Calu3 (cell line): ENCODE measurements around the gene DCDC2C. TPM values are rescaled to one million over a fixed set of nuclear protein-coding genes. Genes with fewer than 3 reads are reported as not detected.

Experiments used
- BruUV-seq: library from RNA; stranded (reverse); fragments of 400-500 nt; replicated peaks from 2 replicates; lab custom pipeline; 2021; lab: Mats Ljungman, UMichigan
- CTCF ChIA-PET: fragments of 300-600 bp; sonication (Branson Sonifier 250); formaldehyde crosslinking; loops from one replicate; lab custom pipeline; 2022; ENCODE audit warnings: antibody characterized with exemption; lab: Charles Lee
- DNase-seq: peaks from one replicate; pipeline ENCODE4 v3.0.0; 2022
- H3K27ac Mint-ChIP-seq: one replicate; pipeline ENCODE4 v1.8.0; 2022; ENCODE audit warnings: mixed read lengths; ENCODE audit not compliant: unreplicated experiment
- H3K27me3 Mint-ChIP-seq: one replicate; pipeline ENCODE4 v1.8.0; 2022; ENCODE audit warnings: mixed read lengths; ENCODE audit not compliant: unreplicated experiment
- H3K36me3 Mint-ChIP-seq: one replicate; pipeline ENCODE4 v1.8.0; 2022; ENCODE audit warnings: mild to moderate bottlenecking, moderate library complexity, mixed read lengths; ENCODE audit not compliant: insufficient read depth, unreplicated experiment
- H3K4me1 Mint-ChIP-seq: one replicate; pipeline ENCODE4 v1.8.0; 2022; ENCODE audit warnings: mild to moderate bottlenecking, low read depth, mixed read lengths; ENCODE audit not compliant: unreplicated experiment
- H3K4me3 Mint-ChIP-seq: one replicate; pipeline ENCODE4 v1.8.0; 2022; ENCODE audit warnings: mild to moderate bottlenecking, low read depth, moderate library complexity, mixed read lengths; ENCODE audit not compliant: unreplicated experiment
- H3K9me3 Mint-ChIP-seq: one replicate; pipeline ENCODE4 v1.8.0; 2022; ENCODE audit warnings: low read depth, mixed read lengths; ENCODE audit not compliant: unreplicated experiment
- intact Hi-C: fragments of 100-400 bp; cut with micrococcal nuclease; formaldehyde crosslinking; loops from one replicate; pipeline ENCODE4 v1.10.0; 2022; ENCODE audit not compliant: unreplicated experiment
- total RNA-seq: library from RNA; stranded (reverse); gene quantifications from 2 replicates; pipeline ENCODE4 v1.2.3, GENCODE V29; 2022
- TF ChIP-seq, protein P1 (sequence below): fragments of 200-600 bp; IDR thresholded peaks from one replicate; pipeline ENCODE4 v1.8.0; 2022; ENCODE audit warnings: antibody characterized with exemption; ENCODE audit not compliant: unreplicated experiment

DCDC2C gene
- total RNA-seq, 1 experiment from 2014 or later = not detected

DNA sequence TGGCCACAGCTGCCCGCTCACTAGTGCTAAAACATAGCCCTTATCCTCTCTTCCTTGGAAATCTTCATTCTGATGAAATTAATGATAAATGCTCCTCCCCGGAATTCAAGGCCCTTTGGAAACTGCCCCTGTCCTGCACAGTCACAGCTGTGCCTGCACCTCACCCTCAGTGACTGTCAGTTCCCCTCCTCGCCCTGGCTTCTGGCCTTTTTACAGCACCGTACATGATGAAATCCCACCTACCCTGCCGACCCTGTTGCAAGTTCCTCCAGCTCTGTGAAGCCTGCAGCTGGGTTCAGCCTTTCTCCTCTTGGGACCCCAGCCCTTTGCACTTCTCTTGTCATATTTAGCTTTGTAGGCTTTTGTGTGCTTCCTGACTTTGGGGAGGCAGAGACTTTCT is 48.4 kb downstream of the DCDC2C start:
- no peak overlapping the region for H3K27ac Mint-ChIP-seq
- no peak overlapping the region for H3K4me3 Mint-ChIP-seq
- BruUV-seq = no TSS peak
- no peak for DNase-seq
- intact Hi-C loops = no loop called here
- CTCF ChIA-PET = no interaction called here
- H3K27me3 Mint-ChIP-seq = peaks cover 38% of the 10 kb centered on the region
- no peaks in the 10 kb centered on the region for H3K4me1 Mint-ChIP-seq
- TF ChIP-seq, protein P1, sequence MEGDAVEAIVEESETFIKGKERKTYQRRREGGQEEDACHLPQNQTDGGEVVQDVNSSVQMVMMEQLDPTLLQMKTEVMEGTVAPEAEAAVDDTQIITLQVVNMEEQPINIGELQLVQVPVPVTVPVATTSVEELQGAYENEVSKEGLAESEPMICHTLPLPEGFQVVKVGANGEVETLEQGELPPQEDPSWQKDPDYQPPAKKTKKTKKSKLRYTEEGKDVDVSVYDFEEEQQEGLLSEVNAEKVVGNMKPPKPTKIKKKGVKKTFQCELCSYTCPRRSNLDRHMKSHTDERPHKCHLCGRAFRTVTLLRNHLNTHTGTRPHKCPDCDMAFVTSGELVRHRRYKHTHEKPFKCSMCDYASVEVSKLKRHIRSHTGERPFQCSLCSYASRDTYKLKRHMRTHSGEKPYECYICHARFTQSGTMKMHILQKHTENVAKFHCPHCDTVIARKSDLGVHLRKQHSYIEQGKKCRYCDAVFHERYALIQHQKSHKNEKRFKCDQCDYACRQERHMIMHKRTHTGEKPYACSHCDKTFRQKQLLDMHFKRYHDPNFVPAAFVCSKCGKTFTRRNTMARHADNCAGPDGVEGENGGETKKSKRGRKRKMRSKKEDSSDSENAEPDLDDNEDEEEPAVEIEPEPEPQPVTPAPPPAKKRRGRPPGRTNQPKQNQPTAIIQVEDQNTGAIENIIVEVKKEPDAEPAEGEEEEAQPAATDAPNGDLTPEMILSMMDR = no peak
- no peaks in the 10 kb centered on the region for H3K36me3 Mint-ChIP-seq
- peaks cover 4% of the 10 kb centered on the region for H3K9me3 Mint-ChIP-seq

DNA sequence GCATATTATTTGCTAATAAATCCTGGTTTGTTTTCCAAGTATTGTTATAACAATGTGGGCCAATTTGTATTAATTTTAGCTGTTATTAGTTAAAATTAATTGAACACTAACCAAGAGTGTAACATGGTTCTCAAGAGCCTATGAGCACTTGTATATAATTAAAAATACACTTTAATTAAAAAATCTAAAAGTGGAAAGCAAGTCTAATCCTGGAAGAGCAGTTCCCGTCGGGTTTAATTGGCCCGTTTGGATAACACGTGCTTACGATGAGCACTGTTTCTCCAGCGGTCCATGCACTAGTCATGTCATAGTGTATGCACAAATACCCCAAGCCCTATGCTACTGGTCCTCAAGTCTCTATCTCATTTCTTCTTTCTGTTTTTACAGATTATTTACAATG is 49.0 kb downstream of the DCDC2C start:
- no peaks in the 10 kb centered on the region for H3K4me1 Mint-ChIP-seq
- H3K27me3 Mint-ChIP-seq = peaks cover 35% of the 10 kb centered on the region
- H3K27ac Mint-ChIP-seq = no peak overlapping the region
- no peak overlapping the region for H3K4me3 Mint-ChIP-seq
- H3K36me3 Mint-ChIP-seq = no peaks in the 10 kb centered on the region
- no TSS peak for BruUV-seq
- no peak for DNase-seq
- TF ChIP-seq, protein P1 = no peak
- CTCF ChIA-PET = no interaction called here
- intact Hi-C loops = no loop called here
- peaks cover 4% of the 10 kb centered on the region for H3K9me3 Mint-ChIP-seq

DNA sequence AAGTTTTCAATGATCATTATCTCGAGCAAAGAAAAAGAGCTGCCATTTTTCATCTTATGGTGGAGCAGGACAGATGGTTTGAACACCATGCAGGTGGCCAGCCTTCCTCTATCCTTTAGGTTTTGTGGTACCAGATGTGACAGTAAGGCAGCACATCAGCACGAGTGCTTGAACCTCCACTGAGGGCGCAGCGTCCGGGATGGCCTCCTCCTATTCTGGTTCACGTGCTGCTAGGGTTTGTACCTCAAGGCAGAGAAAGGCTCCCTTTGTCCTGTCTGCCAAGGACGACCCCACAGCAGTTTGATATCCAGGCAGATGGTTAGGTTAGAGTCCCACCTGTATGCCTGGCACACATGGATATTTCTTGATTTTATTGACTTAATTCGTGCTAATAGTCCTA is 50.2 kb downstream of the DCDC2C start:
- no TSS peak for BruUV-seq
- DNase-seq = no peak
- H3K9me3 Mint-ChIP-seq = peaks cover 4% of the 10 kb centered on the region
- TF ChIP-seq, protein P1 = no peak
- H3K36me3 Mint-ChIP-seq = no peaks in the 10 kb centered on the region
- intact Hi-C loops = no loop called here
- CTCF ChIA-PET = no interaction called here
- H3K4me3 Mint-ChIP-seq = no peak overlapping the region
- H3K27ac Mint-ChIP-seq = no peak overlapping the region
- H3K4me1 Mint-ChIP-seq = no peaks in the 10 kb centered on the region
- peaks cover 34% of the 10 kb centered on the region for H3K27me3 Mint-ChIP-seq

DNA sequence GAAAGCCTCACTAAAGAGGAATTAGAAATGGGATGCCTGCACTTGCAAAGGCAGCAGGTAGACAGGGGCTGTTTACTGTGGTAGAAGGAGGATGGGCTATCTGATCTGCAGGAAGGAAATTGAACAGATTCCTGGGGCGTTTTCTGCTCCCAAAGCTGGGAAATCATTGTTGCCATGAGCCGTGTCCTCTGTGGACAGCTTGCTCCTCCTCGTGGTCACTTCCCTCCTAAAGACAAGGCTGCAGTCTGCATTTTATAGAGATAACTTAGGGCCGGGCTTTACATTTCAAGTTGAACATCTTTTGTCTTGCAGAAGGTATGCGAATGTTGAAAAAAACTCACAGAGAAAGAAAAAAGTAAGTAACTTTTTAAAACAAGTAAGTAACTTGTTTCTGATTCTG is 50.9 kb downstream of the DCDC2C start:
- no TSS peak for BruUV-seq
- TF ChIP-seq, protein P1 = no peak
- no peak for DNase-seq
- Mint-ChIP-seq H3K27me3 (peaks cover 41% of the 10 kb centered on the region), H3K4me1 (no peaks in the 10 kb centered on the region), H3K9me3 (peaks cover 5% of the 10 kb centered on the region), H3K36me3 (no peaks in the 10 kb centered on the region), H3K4me3 (no peak overlapping the region), H3K27ac (no peak overlapping the region)
- CTCF ChIA-PET = interaction anchor here (0.7 kb wide), 1 partner anchor 189 kb away, joined by 3 read pairs; no protein-coding TSS in a partner anchor
- intact Hi-C loops = no loop called here
